Hepatocyte (in vitro differentiated cells): ENCODE results near the gene FFAR3. TPM values are rescaled to one million over a fixed set of nuclear protein-coding genes. Genes with fewer than 3 reads are reported as not detected.
"Not testable (repeated sequence)": the region's sequence is repeated elsewhere in the genome, so short reads cannot be mapped to it uniquely, and the experiment has no call there.

Source experiments
- DNase-seq: peaks from one replicate; pipeline ENCODE4 v3.0.0-alpha.2; 2016; ENCODE audit warnings: low spot score
- H2AFZ ChIP-seq: fragments of 200-600 bp; sonication (generic); 2 replicates; pipeline ENCODE4 v1.6.0; 2016; ENCODE audit warnings: antibody characterized with exemption, mild to moderate bottlenecking
- H3K27ac ChIP-seq: fragments of 200-600 bp; sonication (generic); 2 replicates; pipeline ENCODE4 v1.5.1; 2016; ENCODE audit warnings: mild to moderate bottlenecking
- H3K27me3 ChIP-seq: fragments of 200-600 bp; sonication (generic); 2 replicates; pipeline ENCODE4 v1.6.1; 2016
- H3K36me3 ChIP-seq: fragments of 200-600 bp; sonication (generic); replicated peaks from 2 replicates; pipeline ENCODE4 v1.5.1; 2016; ENCODE audit warnings: low read depth; ENCODE audit not compliant: insufficient read depth
- H3K4me1 ChIP-seq: fragments of 200-600 bp; sonication (generic); 2 replicates; pipeline ENCODE4 v1.5.1; 2016; ENCODE audit warnings: mild to moderate bottlenecking, moderate library complexity; ENCODE audit not compliant: insufficient read depth
- H3K4me2 ChIP-seq: fragments of 200-600 bp; sonication (generic); 2 replicates; pipeline ENCODE4 v1.6.0; 2016
- H3K4me3 ChIP-seq: fragments of 200-600 bp; sonication (generic); 2 replicates; pipeline ENCODE4 v1.5.1; 2016; ENCODE audit warnings: mild to moderate bottlenecking
- H3K79me2 ChIP-seq: fragments of 200-600 bp; sonication (generic); 2 replicates; pipeline ENCODE4 v1.6.0; 2017; ENCODE audit warnings: mild to moderate bottlenecking
- H3K9me2 ChIP-seq: fragments of 200-600 bp; sonication (generic); replicated peaks from 2 replicates; pipeline ENCODE4 v1.6.0; 2017; ENCODE audit warnings: mild to moderate bottlenecking; ENCODE audit not compliant: insufficient read depth
- H3K9me3 ChIP-seq: fragments of 200-600 bp; sonication (generic); 2 replicates; pipeline ENCODE4 v1.5.1; 2016; ENCODE audit warnings: low read depth, mild to moderate bottlenecking
- H4K20me1 ChIP-seq: fragments of 200-600 bp; sonication (generic); 2 replicates; pipeline ENCODE4 v1.6.0; 2016; ENCODE audit warnings: mild to moderate bottlenecking; ENCODE audit not compliant: insufficient read depth, poor library complexity, severe bottlenecking
- EZH2 ChIP-seq: fragments of 200-600 bp; sonication (generic); IDR thresholded peaks from 2 replicates; pipeline ENCODE4 v1.6.1; 2016; ENCODE audit warnings: antibody characterized with exemption, mild to moderate bottlenecking, borderline replicate concordance
- EZH2phosphoT487 ChIP-seq: fragments of 200-600 bp; sonication (generic); IDR thresholded peaks from one replicate; pipeline ENCODE4 v1.6.1; 2018; ENCODE audit warnings: antibody characterized with exemption, mild to moderate bottlenecking, low read depth, moderate library complexity; ENCODE audit not compliant: unreplicated experiment, severe bottlenecking
- WGBS: methylation state at CpG from one replicate; pipeline ENCODE4 v1.1.6; 2016; ENCODE audit warnings: low lambda C conversion rate; ENCODE audit errors: missing lambda C conversion rate; 5-methylcytosine and 5-hydroxymethylcytosine counted together
- polyA plus RNA-seq: library from polyadenylated mRNA; unstranded; fragments of >200 nt; fragmentation: Nextera tagmentation; extraction: Ambion mirVana; gene quantifications from 2 replicates; pipeline ENCODE4 v1.2.1, GENCODE V29; 2016
- total RNA-seq: library from RNA; depleted of rRNA; stranded (reverse); fragments of >200 nt; gene quantifications from 2 replicates; pipeline ENCODE4 v1.2.3, GENCODE V29; 2014
- TF ChIP-seq, protein P1 (sequence below): fragments of 200-600 bp; sonication (generic); IDR thresholded peaks from 2 replicates; pipeline ENCODE4 v1.5.1; 2016; ENCODE audit warnings: antibody characterized with exemption, mild to moderate bottlenecking; ENCODE audit not compliant: poor library complexity

Gene FFAR3
- total and polyA plus RNA-seq, 2 experiments from 2014 or later: 0.80 TPM; not detected in 1

DNA sequence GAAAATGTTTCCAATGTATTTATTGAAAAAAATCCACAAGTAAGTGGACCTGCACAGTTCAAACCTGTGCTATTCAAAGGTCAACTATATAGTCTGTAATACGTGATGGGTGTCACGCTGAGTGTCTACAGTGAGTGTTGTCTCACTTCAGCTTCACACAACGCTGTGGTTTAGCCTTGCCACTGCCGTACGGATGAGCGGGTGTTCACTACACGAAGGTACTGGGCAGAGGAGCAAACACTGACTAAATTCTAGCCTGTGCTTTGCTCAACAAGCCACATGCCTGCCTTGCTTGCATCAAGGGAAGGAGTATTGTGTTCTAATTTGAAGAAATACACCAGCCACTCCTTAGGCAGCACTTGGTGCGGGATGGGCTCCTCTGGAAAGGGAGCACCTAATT lies 3.4 kb upstream of the FFAR3 start:
- Histone ChIP-seq H3K79me2 (no peaks in the 10 kb centered on the region), H3K4me3 (no peak overlapping the region), H4K20me1 (no peaks in the 10 kb centered on the region), H3K27ac (no peak overlapping the region), H3K27me3 (no peaks in the 10 kb centered on the region), H3K4me1 (peaks cover 5% of the 10 kb centered on the region), H3K4me2 (no peak overlapping the region), H3K9me2 (no peaks in the 10 kb centered on the region), H2AFZ (no peak overlapping the region), H3K9me3 (no peaks in the 10 kb centered on the region), H3K36me3 (no peaks in the 10 kb centered on the region)
- DNase-seq: no peak
- TF ChIP-seq, protein P1, sequence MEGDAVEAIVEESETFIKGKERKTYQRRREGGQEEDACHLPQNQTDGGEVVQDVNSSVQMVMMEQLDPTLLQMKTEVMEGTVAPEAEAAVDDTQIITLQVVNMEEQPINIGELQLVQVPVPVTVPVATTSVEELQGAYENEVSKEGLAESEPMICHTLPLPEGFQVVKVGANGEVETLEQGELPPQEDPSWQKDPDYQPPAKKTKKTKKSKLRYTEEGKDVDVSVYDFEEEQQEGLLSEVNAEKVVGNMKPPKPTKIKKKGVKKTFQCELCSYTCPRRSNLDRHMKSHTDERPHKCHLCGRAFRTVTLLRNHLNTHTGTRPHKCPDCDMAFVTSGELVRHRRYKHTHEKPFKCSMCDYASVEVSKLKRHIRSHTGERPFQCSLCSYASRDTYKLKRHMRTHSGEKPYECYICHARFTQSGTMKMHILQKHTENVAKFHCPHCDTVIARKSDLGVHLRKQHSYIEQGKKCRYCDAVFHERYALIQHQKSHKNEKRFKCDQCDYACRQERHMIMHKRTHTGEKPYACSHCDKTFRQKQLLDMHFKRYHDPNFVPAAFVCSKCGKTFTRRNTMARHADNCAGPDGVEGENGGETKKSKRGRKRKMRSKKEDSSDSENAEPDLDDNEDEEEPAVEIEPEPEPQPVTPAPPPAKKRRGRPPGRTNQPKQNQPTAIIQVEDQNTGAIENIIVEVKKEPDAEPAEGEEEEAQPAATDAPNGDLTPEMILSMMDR: no peak
- TF ChIP-seq EZH2: no peak
- no peak for TF ChIP-seq EZH2phosphoT487
- WGBS: 82% methylated on average over 8 of the region's 8 CpGs

DNA sequence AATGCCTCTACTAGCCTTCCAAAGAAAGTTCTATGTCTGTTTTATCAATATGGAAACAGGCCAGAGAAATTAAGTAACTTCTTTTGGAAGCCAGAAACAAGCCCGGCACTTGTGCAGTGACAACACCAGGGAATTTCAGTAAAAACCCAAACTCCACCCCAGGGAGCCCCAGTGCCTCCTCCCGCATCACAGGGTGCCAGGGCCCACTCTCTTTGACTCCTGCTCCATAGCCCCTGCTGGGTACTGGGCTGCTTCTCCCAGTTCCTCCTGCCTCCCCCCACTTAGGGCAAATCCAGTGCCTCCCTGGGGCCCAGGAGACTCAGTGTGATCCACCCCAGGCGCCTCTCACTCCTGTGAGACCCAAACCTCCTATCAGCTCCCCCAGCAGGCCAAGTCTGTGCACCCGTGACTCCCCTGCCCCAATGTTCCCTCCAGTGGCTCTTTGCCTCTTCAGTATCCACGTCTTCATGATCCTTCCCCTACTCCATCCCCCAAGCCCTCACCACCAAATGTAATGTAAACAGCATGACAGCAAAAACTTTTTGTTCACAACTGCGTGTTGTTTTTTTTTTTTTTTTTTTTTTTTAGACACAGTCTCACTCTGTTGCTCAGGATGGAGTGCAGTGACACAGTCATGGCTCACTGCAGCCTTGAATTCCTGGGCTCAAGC lies 2.3 kb upstream of the FFAR3 start:
- Histone ChIP-seq H3K4me2 (no peak overlapping the region), H3K9me2 (no peaks in the 10 kb centered on the region), H3K9me3 (no peaks in the 10 kb centered on the region), H3K36me3 (no peaks in the 10 kb centered on the region), H3K4me3 (no peak overlapping the region), H3K27ac (no peak overlapping the region), H3K4me1 (peaks cover 5% of the 10 kb centered on the region), H3K27me3 (no peaks in the 10 kb centered on the region), H4K20me1 (no peaks in the 10 kb centered on the region), H3K79me2 (no peaks in the 10 kb centered on the region), H2AFZ (no peak overlapping the region)
- 70% methylated on average over 6 of the region's 6 CpGs for WGBS
- no peak for DNase-seq
- TF ChIP-seq EZH2: no peak

DNA sequence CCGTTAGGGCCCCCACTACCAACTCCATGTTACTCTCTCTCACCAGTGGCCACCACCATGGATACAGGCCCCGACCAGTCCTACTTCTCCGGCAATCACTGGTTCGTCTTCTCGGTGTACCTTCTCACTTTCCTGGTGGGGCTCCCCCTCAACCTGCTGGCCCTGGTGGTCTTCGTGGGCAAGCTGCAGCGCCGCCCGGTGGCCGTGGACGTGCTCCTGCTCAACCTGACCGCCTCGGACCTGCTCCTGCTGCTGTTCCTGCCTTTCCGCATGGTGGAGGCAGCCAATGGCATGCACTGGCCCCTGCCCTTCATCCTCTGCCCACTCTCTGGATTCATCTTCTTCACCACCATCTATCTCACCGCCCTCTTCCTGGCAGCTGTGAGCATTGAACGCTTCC lies 574 bp downstream of the FFAR3 start:
- 94% methylated on average over 11 of the region's 16 CpGs for WGBS
- not testable (repeated sequence) for H3K27ac ChIP-seq, H3K79me2 ChIP-seq, H2AFZ ChIP-seq, H3K36me3 ChIP-seq, H3K9me2 ChIP-seq, H3K4me3 ChIP-seq, DNase-seq, H4K20me1 ChIP-seq, H3K27me3 ChIP-seq, H3K4me1 ChIP-seq, H3K4me2 ChIP-seq, H3K9me3 ChIP-seq

DNA sequence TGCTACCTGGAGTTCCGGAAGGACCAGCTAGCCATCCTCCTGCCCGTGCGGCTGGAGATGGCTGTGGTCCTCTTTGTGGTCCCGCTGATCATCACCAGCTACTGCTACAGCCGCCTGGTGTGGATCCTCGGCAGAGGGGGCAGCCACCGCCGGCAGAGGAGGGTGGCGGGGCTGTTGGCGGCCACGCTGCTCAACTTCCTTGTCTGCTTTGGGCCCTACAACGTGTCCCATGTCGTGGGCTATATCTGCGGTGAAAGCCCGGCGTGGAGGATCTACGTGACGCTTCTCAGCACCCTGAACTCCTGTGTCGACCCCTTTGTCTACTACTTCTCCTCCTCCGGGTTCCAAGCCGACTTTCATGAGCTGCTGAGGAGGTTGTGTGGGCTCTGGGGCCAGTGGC lies 1.1 kb downstream of the FFAR3 start:
- not testable (repeated sequence) for H3K79me2 ChIP-seq, H3K9me2 ChIP-seq, H3K27me3 ChIP-seq, H3K4me3 ChIP-seq, H3K27ac ChIP-seq, H4K20me1 ChIP-seq, H3K9me3 ChIP-seq, H2AFZ ChIP-seq, DNase-seq, H3K4me1 ChIP-seq, H3K36me3 ChIP-seq, H3K4me2 ChIP-seq
- WGBS: 96% methylated on average over 20 of the region's 21 CpGs

DNA sequence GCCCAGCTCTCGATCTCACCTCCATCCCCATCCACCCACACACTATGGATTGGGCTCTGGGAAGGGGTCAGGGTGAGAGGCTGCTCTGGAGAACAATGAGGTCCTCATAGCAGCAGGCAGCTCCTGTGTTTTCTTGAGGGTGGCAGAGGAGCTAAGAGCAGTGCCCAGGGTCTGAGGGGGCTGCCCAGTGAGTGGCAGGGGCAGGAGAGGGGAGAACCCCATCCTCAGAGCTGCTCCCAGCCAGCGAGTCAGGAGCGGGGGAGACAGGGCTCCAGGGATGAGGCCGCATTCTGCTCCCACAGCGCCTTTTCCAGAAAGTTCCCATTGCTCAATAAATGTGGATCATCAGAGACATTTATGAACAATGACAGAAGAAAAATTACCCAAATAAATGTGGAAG lies 1.8 kb downstream of the FFAR3 start:
- H3K4me2 ChIP-seq, H3K4me1 ChIP-seq, H3K79me2 ChIP-seq, H3K9me2 ChIP-seq, DNase-seq, H3K9me3 ChIP-seq, H4K20me1 ChIP-seq, H2AFZ ChIP-seq, H3K4me3 ChIP-seq, H3K27ac ChIP-seq, H3K27me3 ChIP-seq, H3K36me3 ChIP-seq: not testable (repeated sequence)
- WGBS: 66% methylated on average over 2 of the region's 5 CpGs
